Naive thymus-derived CD4-positive, alpha-beta T cell (primary cell): Measurements from ENCODE around the gene KCNG1. TPM values are rescaled to one million over a fixed set of nuclear protein-coding genes. Genes with fewer than 3 reads are reported as not detected.

Source experiments
- ATAC-seq: fragments of 150-1000 bp; cut with Tn5 transposase; 2 replicates; pipeline ENCODE4 v1.10.0; 2021; ENCODE audit warnings: mild to moderate bottlenecking, moderate library complexity
- CTCF ChIA-PET: fragments of 350-600 bp; sonication (Branson Sonifier 250); formaldehyde crosslinking; loops from one replicate; lab custom pipeline; 2021; ENCODE audit warnings: antibody characterized with exemption; lab: Charles Lee
- POLR2A ChIA-PET: fragments of 350-600 bp; sonication (Branson Sonifier 250); formaldehyde crosslinking; loops from one replicate; lab custom pipeline; 2021; ENCODE audit warnings: antibody characterized with exemption, inconsistent platforms; lab: Charles Lee
- DNase-seq, 9 donors: peaks; one replicate each; pipeline versions ENCODE4 v3.0.0 to v3.0.0-alpha.2; 2020 to 2022; ENCODE audit warnings: mixed read lengths in 1 of 9
- H3K27ac ChIP-seq: one replicate; pipeline ENCODE4 v1.7.0; 2013; ENCODE audit warnings: mild to moderate bottlenecking, low read depth, low read length, moderate library complexity
- H3K27me3 ChIP-seq, 2 donors: one replicate each; pipeline ENCODE4 v1.7.0; 2013; ENCODE audit warnings: low read length in 2 of 2, mild to moderate bottlenecking in 2 of 2, moderate library complexity in 2 of 2; ENCODE audit not compliant: control insufficient read depth in 2 of 2, insufficient read depth in 2 of 2
- H3K36me3 ChIP-seq, 3 experiments: 1 replicate in 2 of 3; 2 replicates in 1 of 3; pipeline ENCODE4 v1.7.0; 2013; ENCODE audit warnings: low read length in 3 of 3, mild to moderate bottlenecking in 3 of 3, moderate library complexity in 1 of 3; ENCODE audit not compliant: insufficient read depth in 3 of 3, control insufficient read depth in 2 of 3
- H3K4me1 ChIP-seq, 2 donors: one replicate each; pipeline ENCODE4 v1.7.0; 2013; ENCODE audit warnings: low read length in 2 of 2, mild to moderate bottlenecking in 2 of 2, moderate library complexity in 1 of 2; ENCODE audit not compliant: control insufficient read depth in 2 of 2, insufficient read depth in 2 of 2
- H3K4me3 ChIP-seq: 2 replicates; pipeline ENCODE4 v1.7.0; 2013; ENCODE audit warnings: mild to moderate bottlenecking, low read length
- H3K9me3 ChIP-seq, 3 experiments: 1 replicate in 2 of 3; 2 replicates in 1 of 3; pipeline ENCODE4 v1.7.0; 2013; ENCODE audit warnings: low read length in 3 of 3; ENCODE audit not compliant: control insufficient read depth in 2 of 3
- H3K27ac Mint-ChIP-seq, 9 donors: one replicate each; pipeline ENCODE4 v1.8.0; 2020 to 2022; ENCODE audit warnings: mixed read lengths in 9 of 9, mild to moderate bottlenecking in 8 of 9, moderate library complexity in 5 of 9, inconsistent platforms in 2 of 9
- H3K27me3 Mint-ChIP-seq, 5 donors: one replicate each; pipeline ENCODE4 v1.8.0; 2021 to 2022; ENCODE audit warnings: mixed read lengths in 5 of 5, mild to moderate bottlenecking in 1 of 5
- H3K36me3 Mint-ChIP-seq, 5 donors: one replicate each; pipeline ENCODE4 v1.8.0; 2020 to 2022; ENCODE audit warnings: mixed read lengths in 5 of 5, mild to moderate bottlenecking in 3 of 5, inconsistent platforms in 1 of 5
- H3K4me1 Mint-ChIP-seq, 7 donors: one replicate each; pipeline ENCODE4 v1.8.0; 2020 to 2022; ENCODE audit warnings: mixed read lengths in 7 of 7, mild to moderate bottlenecking in 3 of 7, inconsistent platforms in 1 of 7
- H3K4me3 Mint-ChIP-seq, 10 donors: one replicate each; pipeline ENCODE4 v1.8.0; 2020 to 2022; ENCODE audit warnings: mild to moderate bottlenecking in 10 of 10, mixed read lengths in 10 of 10, moderate library complexity in 6 of 10, inconsistent platforms in 2 of 10
- H3K9me3 Mint-ChIP-seq, 11 donors: one replicate each; pipeline ENCODE4 v1.8.0; 2020 to 2022; ENCODE audit warnings: mixed read lengths in 11 of 11, mild to moderate bottlenecking in 4 of 11, inconsistent platforms in 1 of 11, moderate library complexity in 1 of 11
- intact Hi-C, 2 donors: fragments of 100-400 bp; cut with micrococcal nuclease; formaldehyde crosslinking; loops; one replicate each; pipeline ENCODE4 v1.15.1; 2023
- polyA plus RNA-seq, 2 donors: library from polyadenylated mRNA; unstranded; fragments of 300-500 nt; fragmentation: Illumina TruSeq; gene quantifications; one replicate each; pipeline ENCODE4 v1.2.3, GENCODE V29; 2021
- total RNA-seq, 6 experiments: library from RNA in 5 of 6; stranded (reverse) in 5 of 6; gene quantifications; 1 replicate in 5 of 6; 2 replicates in 1 of 6; pipeline ENCODE4 v1.2.3 and lab custom pipeline; 2021 to 2026

KCNG1 gene
- total and polyA plus RNA-seq, 7 experiments from 2014 or later = 0.17 to 0.73 TPM; not detected in 5

GRCh38 chr20:51001430-51002265, 21.3 kb downstream of the KCNG1 start:
- no peaks in the 10 kb centered on the region for H3K4me1 ChIP-seq
- H3K9me3 Mint-ChIP-seq = no peaks in the 10 kb centered on the region
- H3K27me3 Mint-ChIP-seq = peaks cover 2 to 50% (median 32%) of the 10 kb centered on the region in 5 donors
- H3K4me3 Mint-ChIP-seq = no peak overlapping the region
- no peak overlapping the region for H3K27ac ChIP-seq
- no peaks in the 10 kb centered on the region for H3K27me3 ChIP-seq
- ChIA-PET CTCF (interaction anchor here (0.7 kb wide), 1 partner anchor 14 kb away, joined by 3 read pairs; no protein-coding TSS in a partner anchor), POLR2A (no interaction called here)
- no peaks in the 10 kb centered on the region for H3K36me3 Mint-ChIP-seq
- no peak overlapping the region for H3K27ac Mint-ChIP-seq
- H3K4me3 ChIP-seq = no peak overlapping the region
- H3K4me1 Mint-ChIP-seq = no peaks in the 10 kb centered on the region
- no peak for DNase-seq
- H3K36me3 ChIP-seq = no peaks in the 10 kb centered on the region
- intact Hi-C loops = no loop called here
- no peak for ATAC-seq
- no peaks in the 10 kb centered on the region for H3K9me3 ChIP-seq

GRCh38 chr20:50999355-50999754, 23.6 kb downstream of the KCNG1 start:
- H3K4me3 ChIP-seq = no peak overlapping the region
- Mint-ChIP-seq H3K36me3 (no peaks in the 10 kb centered on the region), H3K4me1 (no peaks in the 10 kb centered on the region), H3K4me3 (no peak overlapping the region), H3K9me3 (no peaks in the 10 kb centered on the region), H3K27ac (no peak overlapping the region), H3K27me3 (peaks cover 2 to 43% (median 24%) of the 10 kb centered on the region in 5 donors)
- CTCF ChIA-PET = interaction anchor here (3.0 kb wide), 1 partner anchor 12 kb away, joined by 10 read pairs; no protein-coding TSS in a partner anchor
- H3K4me1 ChIP-seq = no peaks in the 10 kb centered on the region
- no peaks in the 10 kb centered on the region for H3K27me3 ChIP-seq
- POLR2A ChIA-PET = no interaction called here
- ATAC-seq = no peak
- intact Hi-C loops = no loop called here
- H3K9me3 ChIP-seq = no peaks in the 10 kb centered on the region
- no peaks in the 10 kb centered on the region for H3K36me3 ChIP-seq
- no peak for DNase-seq
- H3K27ac ChIP-seq = no peak overlapping the region

- no peak overlapping the region for H3K4me3 ChIP-seq
- no peaks in the 10 kb centered on the region for H3K27me3 ChIP-seq
- Mint-ChIP-seq H3K27me3 (peaks cover 2 to 32% (median 17%) of the 10 kb centered on the region in 5 donors), H3K4me1 (peaks cover 0 to 5% (median 0%) of the 10 kb centered on the region in 7 donors), H3K36me3 (no peaks in the 10 kb centered on the region), H3K4me3 (no peak overlapping the region), H3K27ac (no peak overlapping the region), H3K9me3 (peaks cover 0 to 3% (median 0%) of the 10 kb centered on the region in 11 donors)
- no peaks in the 10 kb centered on the region for H3K9me3 ChIP-seq
- no peaks in the 10 kb centered on the region for H3K36me3 ChIP-seq
- ChIA-PET POLR2A (no interaction called here), CTCF (interaction anchor here (0.7 to 3.0 kb wide), 2 partner anchors 10 to 305 kb away, joined by 3 to 10 read pairs; no protein-coding TSS in a partner anchor)
- H3K4me1 ChIP-seq = no peaks in the 10 kb centered on the region
- ATAC-seq (no peak), DNase-seq (no peak)
- H3K27ac ChIP-seq = no peak overlapping the region
- intact Hi-C loops = no loop called here
These were observed 25.7 kb downstream of the KCNG1 start for GRCh38 chr20:50996901-50997865.

- no peak for DNase-seq
- peaks cover 0 to 5% (median 0%) of the 10 kb centered on the region in 7 donors for H3K4me1 Mint-ChIP-seq
- CTCF ChIA-PET = interaction anchor here (0.6 to 0.8 kb wide), 2 partner anchors 205 to 335 kb away, joined by 4 to 5 read pairs; no protein-coding TSS in a partner anchor
These were observed 27.4 kb downstream of the KCNG1 start for GRCh38 chr20:50995506-50995905.

GRCh38 chr20:50993876-50994275, 29.0 kb downstream of the KCNG1 start:
- no peaks in the 10 kb centered on the region for H3K9me3 ChIP-seq
- H3K4me3 ChIP-seq = no peak overlapping the region
- H3K36me3 ChIP-seq = no peaks in the 10 kb centered on the region
- CTCF ChIA-PET = interaction anchor here (0.6 kb wide), 1 partner anchor 307 kb away, joined by 3 read pairs; no protein-coding TSS in a partner anchor
- ATAC-seq = no peak
- H3K4me3 Mint-ChIP-seq = no peak overlapping the region
- no peak overlapping the region for H3K27ac ChIP-seq
- no peaks in the 10 kb centered on the region for H3K36me3 Mint-ChIP-seq
- H3K9me3 Mint-ChIP-seq = peaks cover 0 to 3% (median 0%) of the 10 kb centered on the region in 11 donors
- peaks cover 0 to 5% (median 3%) of the 10 kb centered on the region in 5 donors for H3K27me3 Mint-ChIP-seq
- H3K27ac Mint-ChIP-seq = no peak overlapping the region
- no peaks in the 10 kb centered on the region for H3K4me1 ChIP-seq
- H3K27me3 ChIP-seq = no peaks in the 10 kb centered on the region
- peaks cover 0 to 5% (median 0%) of the 10 kb centered on the region in 7 donors for H3K4me1 Mint-ChIP-seq
- POLR2A ChIA-PET = no interaction called here
- DNase-seq = no peak
- intact Hi-C loops = no loop called here

More at GRCh38 chr20:50995506-50995905, 27.4 kb downstream of the KCNG1 start:
- Mint-ChIP-seq H3K36me3 (no peaks in the 10 kb centered on the region), H3K9me3 (peaks cover 0 to 3% (median 0%) of the 10 kb centered on the region in 11 donors), H3K4me3 (no peak overlapping the region), H3K27me3 (peaks cover 0 to 21% (median 10%) of the 10 kb centered on the region in 5 donors), H3K27ac (no peak overlapping the region)
- Histone ChIP-seq H3K4me3 (no peak overlapping the region), H3K27me3 (no peaks in the 10 kb centered on the region), H3K9me3 (no peaks in the 10 kb centered on the region), H3K4me1 (no peaks in the 10 kb centered on the region), H3K27ac (no peak overlapping the region), H3K36me3 (no peaks in the 10 kb centered on the region)
- POLR2A ChIA-PET = no interaction called here
- ATAC-seq = no peak
- intact Hi-C loops = no loop called here
